ENCODE data around the gene CISTR. TPM values are rescaled to one million over a fixed set of nuclear protein-coding genes. Genes with fewer than 3 reads are reported as not detected.

Gene CISTR
- total RNA-seq, 4 donors from 2014 or later: not detected

GRCh38 chr12:53754633-53755264 lies 3.0 kb upstream of the CISTR start:
- Histone ChIP-seq H3K27ac (no peak overlapping the region), H3K4me3 (no peak overlapping the region), H3K36me3 (no peaks in the 10 kb centered on the region), H3K9me3 (no peaks in the 10 kb centered on the region), H3K4me1 (peaks cover 0 to 14% of the 10 kb centered on the region in 2 donors), H3K27me3 (peaks cover 14 to 41% (median 37%) of the 10 kb centered on the region in 3 donors)
- TF ChIP-seq POLR2A (IDR thresholded peaks at IDR 0.05) (no peak), CTCF (IDR thresholded peaks at IDR 0.05 in 4 of 5, conservative IDR thresholded peaks at IDR 0.05 in 1 of 5) (no peak)
- in situ Hi-C loops (cut with MboI; ENCODE audit: low sequenced_read_pairs in 4 of 4): no loop called here
- no peak for DNase-seq
- intact Hi-C loops (cut with DNase I; ENCODE audit: low total_unique reads): no loop called here
- ATAC-seq: no peak

- intact Hi-C loops (cut with DNase I; ENCODE audit: low total_unique reads): no loop called here
- peaks cover 0 to 14% of the 10 kb centered on the region in 2 donors for H3K4me1 ChIP-seq
- DNase-seq: no peak
- H3K27ac ChIP-seq: no peak overlapping the region
- no peaks in the 10 kb centered on the region for H3K9me3 ChIP-seq
- ATAC-seq: no peak
- no peak for TF ChIP-seq CTCF (IDR thresholded peaks at IDR 0.05 in 4 of 5, conservative IDR thresholded peaks at IDR 0.05 in 1 of 5)
- TF ChIP-seq POLR2A (IDR thresholded peaks at IDR 0.05): no peak
- no peaks in the 10 kb centered on the region for H3K36me3 ChIP-seq
- in situ Hi-C loops (cut with MboI; ENCODE audit: low sequenced_read_pairs in 4 of 4): no loop called here
- no peak overlapping the region for H3K4me3 ChIP-seq
- peaks cover 17 to 46% (median 43%) of the 10 kb centered on the region in 3 donors for H3K27me3 ChIP-seq
Observed at GRCh38 chr12:53754188-53754585, 2.4 kb upstream of the CISTR start.

GRCh38 chr12:53752621-53753020 lies 842 bp upstream of the CISTR start:
- Histone ChIP-seq H3K27me3 (peaks cover 17 to 49% (median 45%) of the 10 kb centered on the region in 3 donors), H3K4me3 (no peak overlapping the region), H3K9me3 (no peaks in the 10 kb centered on the region), H3K27ac (no peak overlapping the region), H3K36me3 (no peaks in the 10 kb centered on the region), H3K4me1 (peaks cover 0 to 14% of the 10 kb centered on the region in 2 donors)
- DNase-seq (no peak), ATAC-seq (no peak)
- in situ Hi-C loops (cut with MboI; ENCODE audit: low sequenced_read_pairs in 4 of 4): no loop called here
- no peak for TF ChIP-seq POLR2A (IDR thresholded peaks at IDR 0.05)
- TF ChIP-seq CTCF (IDR thresholded peaks at IDR 0.05 in 4 of 5, conservative IDR thresholded peaks at IDR 0.05 in 1 of 5): no peak
- intact Hi-C loops (cut with DNase I; ENCODE audit: low total_unique reads): no loop called here

- no peak for ATAC-seq
- peaks cover 17 to 53% (median 45%) of the 10 kb centered on the region in 3 donors for H3K27me3 ChIP-seq
- TF ChIP-seq CTCF (IDR thresholded peaks at IDR 0.05 in 4 of 5, conservative IDR thresholded peaks at IDR 0.05 in 1 of 5): no peak
- TF ChIP-seq POLR2A (IDR thresholded peaks at IDR 0.05): no peak
- H3K27ac ChIP-seq: no peak overlapping the region
- no peaks in the 10 kb centered on the region for H3K9me3 ChIP-seq
- in situ Hi-C loops (cut with MboI; ENCODE audit: low sequenced_read_pairs in 4 of 4): no loop called here
- peaks cover 0 to 14% of the 10 kb centered on the region in 2 donors for H3K4me1 ChIP-seq
- peak overlapping the region in 3 of 4 donors; percentile 51 to 67 (median 61) for H3K4me3 ChIP-seq
- H3K36me3 ChIP-seq: no peaks in the 10 kb centered on the region
- no peak for DNase-seq
- intact Hi-C loops (cut with DNase I; ENCODE audit: low total_unique reads): no loop called here
Observed at GRCh38 chr12:53752192-53752601, 418 bp upstream of the CISTR start.
